ENCODE results near the gene GCKR.

GRCh38 chr2:27531983-27532382 lies 35.3 kb downstream of the GCKR start:
- TF ChIP-seq CTCF (IDR thresholded peaks at IDR 0.05; ENCODE audit: extremely low read depth in 1 of 2, insufficient read depth in 1 of 2, low read depth in 1 of 2, low read length in 2 of 2) (no peak), MAX (IDR thresholded peaks at IDR 0.05; ENCODE audit: insufficient read depth, insufficient read length) (no peak), EZH2 (IDR thresholded peaks at IDR 0.05; ENCODE audit: borderline replicate concordance, low read depth, low read length, severe bottlenecking) (no peak), POLR2AphosphoS5 (IDR thresholded peaks at IDR 0.05; ENCODE audit: insufficient read depth, low read depth, low read length) (no peak), FOS (IDR thresholded peaks at IDR 0.05; ENCODE audit: borderline replicate concordance, insufficient read depth, low read length) (no peak)
